ENCODE data around the gene ISM2.

ISM2 gene

DNA sequence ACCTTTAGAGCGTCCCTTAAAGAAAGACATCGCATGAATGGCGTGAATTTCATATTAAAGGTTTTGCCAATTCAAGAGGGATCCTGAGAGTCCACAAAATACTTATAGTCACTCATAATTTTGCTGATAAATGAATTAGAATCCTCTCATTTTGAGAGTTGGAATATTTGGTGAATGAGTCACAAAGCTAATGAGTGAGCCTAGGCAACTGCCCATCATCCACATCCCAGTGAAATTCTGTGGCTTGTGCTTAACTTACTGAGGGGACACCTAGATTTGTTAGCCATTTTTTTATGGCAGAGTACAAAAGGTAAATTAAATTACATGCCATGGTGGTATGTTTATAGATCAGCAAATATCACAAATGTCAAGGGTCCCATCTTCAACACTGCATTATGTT, 62.6 kb downstream of the ISM2 start:
- DNase-seq (ENCODE audit: low read depth): no peak
- TF ChIP-seq, protein P1, sequence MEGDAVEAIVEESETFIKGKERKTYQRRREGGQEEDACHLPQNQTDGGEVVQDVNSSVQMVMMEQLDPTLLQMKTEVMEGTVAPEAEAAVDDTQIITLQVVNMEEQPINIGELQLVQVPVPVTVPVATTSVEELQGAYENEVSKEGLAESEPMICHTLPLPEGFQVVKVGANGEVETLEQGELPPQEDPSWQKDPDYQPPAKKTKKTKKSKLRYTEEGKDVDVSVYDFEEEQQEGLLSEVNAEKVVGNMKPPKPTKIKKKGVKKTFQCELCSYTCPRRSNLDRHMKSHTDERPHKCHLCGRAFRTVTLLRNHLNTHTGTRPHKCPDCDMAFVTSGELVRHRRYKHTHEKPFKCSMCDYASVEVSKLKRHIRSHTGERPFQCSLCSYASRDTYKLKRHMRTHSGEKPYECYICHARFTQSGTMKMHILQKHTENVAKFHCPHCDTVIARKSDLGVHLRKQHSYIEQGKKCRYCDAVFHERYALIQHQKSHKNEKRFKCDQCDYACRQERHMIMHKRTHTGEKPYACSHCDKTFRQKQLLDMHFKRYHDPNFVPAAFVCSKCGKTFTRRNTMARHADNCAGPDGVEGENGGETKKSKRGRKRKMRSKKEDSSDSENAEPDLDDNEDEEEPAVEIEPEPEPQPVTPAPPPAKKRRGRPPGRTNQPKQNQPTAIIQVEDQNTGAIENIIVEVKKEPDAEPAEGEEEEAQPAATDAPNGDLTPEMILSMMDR (IDR thresholded peaks at IDR 0.05; ENCODE audit: insufficient read depth, low read depth, low read length, missing control alignments): no peak
- no peak overlapping the region for H3K4me3 ChIP-seq (ENCODE audit: low read depth, low read length)

DNA sequence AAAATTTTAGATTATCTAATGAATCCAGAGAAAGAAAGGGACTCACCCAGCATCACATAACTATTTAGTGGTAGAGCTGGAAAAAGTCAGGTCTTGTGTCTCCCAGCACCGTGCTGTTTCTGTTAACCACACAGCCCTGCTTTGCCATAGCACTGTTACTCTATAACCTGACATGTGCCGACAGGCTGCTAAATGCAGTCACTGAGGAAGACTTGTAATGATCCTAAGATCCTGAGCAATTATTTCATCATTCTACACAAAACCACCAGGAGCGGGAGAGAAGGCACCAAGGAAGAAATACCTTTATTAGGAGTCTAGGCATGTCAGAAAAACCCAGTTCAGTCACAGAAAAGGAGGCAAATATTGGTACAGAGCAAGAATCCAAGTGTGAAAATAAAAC, 72.2 kb downstream of the ISM2 start:
- H3K4me3 ChIP-seq (ENCODE audit: low read depth, low read length): no peak overlapping the region
- TF ChIP-seq, protein P1 (IDR thresholded peaks at IDR 0.05; ENCODE audit: insufficient read depth, low read depth, low read length, missing control alignments): no peak

DNA sequence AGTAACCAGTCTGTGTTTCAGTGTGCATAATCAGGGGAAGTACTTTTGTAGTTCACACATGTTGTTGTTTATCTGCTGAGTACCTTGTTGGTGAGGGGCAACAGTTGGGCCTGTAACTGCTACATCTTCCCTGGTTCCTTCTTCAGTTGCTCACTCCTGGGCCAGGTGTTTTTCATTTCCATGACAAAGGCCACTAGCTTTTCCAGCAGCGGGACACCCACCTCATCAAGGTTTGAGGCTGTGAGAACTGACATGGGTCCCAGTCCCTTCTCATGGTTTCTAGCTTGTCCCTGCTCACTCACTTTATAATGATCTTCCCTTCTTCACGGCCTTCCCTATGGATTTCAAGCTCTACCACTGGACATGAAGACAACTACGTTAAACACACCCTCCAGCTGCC, 73.8 kb downstream of the ISM2 start:
- no peak for DNase-seq (ENCODE audit: low read depth)
- H3K4me3 ChIP-seq (ENCODE audit: low read depth, low read length): no peak overlapping the region
- TF ChIP-seq, protein P1 (IDR thresholded peaks at IDR 0.05; ENCODE audit: insufficient read depth, low read depth, low read length, missing control alignments): no peak

More for the DNA sequence above, 72.2 kb downstream of the ISM2 start:
- DNase-seq (ENCODE audit: low read depth): no peak
